GM12801 (cell line): ENCODE results near the gene GTF2F2.

Experiments used
- TF ChIP-seq, protein P1 (sequence below): IDR thresholded peaks from one replicate; pipeline ENCODE4 v1.5.1; 2011; ENCODE audit warnings: control low read depth; ENCODE audit not compliant: insufficient read length; ENCODE audit errors: extremely low read depth

The GTF2F2 gene

DNA sequence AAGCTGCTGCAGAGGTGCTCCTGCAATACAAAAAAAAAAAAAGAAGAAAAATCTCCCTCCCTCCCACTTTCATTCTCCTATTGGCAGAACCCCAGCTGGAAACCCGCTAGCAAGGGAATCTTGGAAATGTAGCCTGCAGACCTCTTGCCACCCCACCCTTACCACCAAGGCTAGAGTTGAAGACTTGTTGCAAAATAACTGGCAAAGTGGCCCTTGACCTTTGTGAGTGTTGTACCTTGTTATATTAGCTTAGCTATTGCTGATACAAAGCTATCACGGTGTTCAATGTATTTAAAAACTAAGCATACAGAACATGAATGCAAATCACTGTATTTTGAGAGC is 138.0 kb downstream of the GTF2F2 start:
- TF ChIP-seq, protein P1, sequence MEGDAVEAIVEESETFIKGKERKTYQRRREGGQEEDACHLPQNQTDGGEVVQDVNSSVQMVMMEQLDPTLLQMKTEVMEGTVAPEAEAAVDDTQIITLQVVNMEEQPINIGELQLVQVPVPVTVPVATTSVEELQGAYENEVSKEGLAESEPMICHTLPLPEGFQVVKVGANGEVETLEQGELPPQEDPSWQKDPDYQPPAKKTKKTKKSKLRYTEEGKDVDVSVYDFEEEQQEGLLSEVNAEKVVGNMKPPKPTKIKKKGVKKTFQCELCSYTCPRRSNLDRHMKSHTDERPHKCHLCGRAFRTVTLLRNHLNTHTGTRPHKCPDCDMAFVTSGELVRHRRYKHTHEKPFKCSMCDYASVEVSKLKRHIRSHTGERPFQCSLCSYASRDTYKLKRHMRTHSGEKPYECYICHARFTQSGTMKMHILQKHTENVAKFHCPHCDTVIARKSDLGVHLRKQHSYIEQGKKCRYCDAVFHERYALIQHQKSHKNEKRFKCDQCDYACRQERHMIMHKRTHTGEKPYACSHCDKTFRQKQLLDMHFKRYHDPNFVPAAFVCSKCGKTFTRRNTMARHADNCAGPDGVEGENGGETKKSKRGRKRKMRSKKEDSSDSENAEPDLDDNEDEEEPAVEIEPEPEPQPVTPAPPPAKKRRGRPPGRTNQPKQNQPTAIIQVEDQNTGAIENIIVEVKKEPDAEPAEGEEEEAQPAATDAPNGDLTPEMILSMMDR: no peak

DNA sequence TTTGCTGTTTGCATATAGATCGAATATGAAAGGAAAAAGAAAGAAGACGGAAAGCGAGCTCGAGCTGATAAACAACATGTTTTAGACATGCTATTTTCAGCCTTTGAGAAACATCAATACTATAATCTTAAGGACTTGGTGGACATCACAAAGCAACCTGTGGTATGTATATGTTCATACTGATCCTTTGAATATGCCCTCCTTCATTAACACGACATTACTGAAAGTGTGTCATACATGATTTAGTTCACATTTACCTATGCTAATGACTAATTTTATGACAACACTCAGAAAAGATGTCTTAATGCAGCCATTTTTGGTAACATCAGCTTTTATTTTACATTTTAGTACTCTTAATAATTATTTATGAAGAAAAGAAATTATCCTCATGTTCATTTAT is 146.9 kb downstream of the GTF2F2 start:
- TF ChIP-seq, protein P1: no peak

DNA sequence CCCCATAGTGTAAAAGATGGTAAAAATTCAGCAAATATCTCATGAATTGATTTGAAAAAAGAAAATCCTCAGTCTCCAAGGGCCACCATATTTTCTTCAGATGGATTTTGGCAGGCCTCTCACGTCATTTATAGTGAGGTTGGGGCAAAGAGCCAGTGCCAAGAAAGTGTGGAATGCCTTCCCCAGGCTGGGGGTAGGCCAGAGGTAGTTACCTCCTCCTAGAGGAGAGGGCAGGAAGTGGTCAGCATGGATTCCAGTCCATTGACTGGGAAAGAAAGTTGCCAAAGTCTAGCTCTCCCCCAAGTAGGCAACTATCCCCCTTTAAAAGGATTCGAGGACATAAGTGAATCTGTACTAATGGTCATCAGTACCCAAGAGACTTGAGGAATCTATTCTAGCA is 148.9 kb downstream of the GTF2F2 start:
- TF ChIP-seq, protein P1: no peak

DNA sequence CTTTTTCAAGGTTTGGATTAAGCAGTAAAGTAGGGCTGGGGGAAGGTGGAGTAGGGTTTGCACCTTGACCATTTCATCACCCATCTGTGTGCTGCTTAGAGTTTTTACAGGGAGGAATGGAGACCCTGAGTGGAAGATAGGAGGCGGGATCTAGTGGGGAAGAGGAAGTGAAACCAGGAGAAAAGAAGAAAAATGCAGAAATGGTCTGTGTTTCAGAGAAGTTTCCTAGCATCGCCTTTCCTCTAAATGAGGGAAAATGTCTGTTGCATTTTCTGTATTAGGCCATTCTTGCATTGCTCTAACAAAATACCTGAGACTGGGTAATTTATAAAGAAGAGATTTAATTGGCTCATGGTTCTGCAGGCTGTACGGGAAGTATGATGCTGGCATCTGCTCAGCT is 156.6 kb downstream of the GTF2F2 start:
- TF ChIP-seq, protein P1: no peak

DNA sequence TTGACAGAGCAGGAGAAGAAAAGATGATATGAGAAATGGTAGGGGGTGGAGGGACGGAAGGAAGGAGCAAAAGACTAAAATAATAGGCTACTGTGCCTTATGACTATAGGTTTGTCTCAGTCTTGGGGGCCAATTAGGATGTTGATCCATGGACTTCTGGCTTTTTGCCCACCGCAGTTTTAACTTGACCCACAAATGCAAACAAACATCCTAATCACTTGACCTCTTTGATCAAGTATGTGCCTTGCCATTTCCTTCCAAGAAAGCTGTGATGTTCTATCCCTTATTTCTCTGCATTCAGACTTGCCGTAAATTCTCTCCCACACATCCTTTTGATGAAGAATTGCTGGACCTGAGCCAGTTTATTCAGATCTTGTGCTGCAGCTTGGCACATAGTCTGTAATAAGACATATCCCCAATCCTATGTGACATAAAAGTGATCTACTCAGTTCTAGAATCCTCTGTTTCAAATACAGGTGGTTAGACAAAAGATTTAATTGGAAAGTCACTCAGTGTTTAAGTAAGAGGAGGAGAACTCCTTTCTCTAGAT is 157.9 kb downstream of the GTF2F2 start:
- TF ChIP-seq, protein P1: no peak

DNA sequence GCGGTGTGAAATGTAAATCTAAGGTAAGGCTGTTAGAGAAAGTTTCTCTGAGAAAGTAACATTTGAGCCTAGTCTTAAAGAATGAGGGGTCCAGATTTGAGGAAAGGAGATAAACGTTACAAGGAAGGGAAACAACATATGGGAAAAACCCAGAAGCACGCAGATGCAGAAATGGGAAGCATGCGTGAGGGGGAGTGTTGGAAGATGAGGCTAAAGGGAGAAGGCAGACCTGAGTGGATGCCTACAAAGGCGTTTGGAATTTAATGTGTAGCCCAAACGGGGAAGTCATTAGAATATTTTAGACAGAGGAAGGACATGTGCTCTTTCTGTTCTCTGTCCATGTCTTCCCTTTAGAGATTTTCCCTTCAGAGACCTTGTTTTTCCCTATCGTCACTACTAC is 159.7 kb downstream of the GTF2F2 start:
- TF ChIP-seq, protein P1: no peak

DNA sequence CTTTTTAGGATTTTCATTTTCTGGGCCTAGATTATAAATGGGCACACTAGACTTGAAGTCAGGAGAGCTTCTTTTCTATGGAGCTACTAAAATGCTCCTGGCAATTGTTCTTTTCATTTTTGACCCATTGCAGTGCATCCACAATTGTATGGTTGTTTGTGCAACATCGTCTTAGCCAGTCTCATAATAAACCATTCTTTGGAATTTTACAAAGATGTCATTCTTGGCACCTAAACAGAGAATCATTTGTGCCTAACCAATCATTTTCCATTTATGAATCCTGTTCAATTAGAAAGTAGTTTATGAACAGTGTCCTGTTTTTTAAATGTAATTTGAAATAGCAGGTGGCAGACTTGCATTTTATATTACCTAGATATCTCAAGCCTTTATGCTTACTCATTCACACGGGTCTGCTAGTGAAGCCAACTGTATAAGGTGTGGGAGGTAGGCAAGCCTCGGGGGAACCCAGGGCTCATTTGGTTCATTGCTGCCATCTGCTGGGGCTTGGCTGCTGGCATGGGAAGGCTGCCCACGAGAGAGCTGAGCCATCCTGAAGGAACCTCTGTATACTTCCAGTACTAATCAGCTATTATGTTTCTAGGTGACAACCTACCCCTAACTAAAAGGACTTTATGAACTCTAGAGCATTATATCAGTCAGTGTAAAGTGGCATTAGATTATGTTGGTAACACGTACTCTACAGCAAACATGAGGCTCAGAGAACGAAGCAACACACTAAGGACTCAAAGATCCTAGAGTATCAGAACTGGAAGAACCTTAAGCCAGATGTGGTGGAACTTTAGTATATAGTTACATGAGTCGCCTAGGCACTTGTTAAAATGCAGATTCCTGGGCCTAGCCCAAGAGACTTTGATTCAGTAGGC is 160.7 kb downstream of the GTF2F2 start:
- TF ChIP-seq, protein P1: no peak
